GM19025 (cell line): ENCODE results near the gene TIMM44.
"Not testable (repeated sequence)": the region's sequence is repeated elsewhere in the genome, so short reads cannot be mapped to it uniquely, and the experiment has no call there.

ENCODE experiments used
- ATAC-seq: cut with Tn5 transposase; IDR thresholded peaks from one replicate; pipeline ENCODE4 v1.9.1; 2021; ENCODE audit warnings: mild to moderate bottlenecking, low read depth, moderate library complexity; ENCODE audit not compliant: unreplicated experiment

TIMM44 gene

GRCh38 chr19:7977021-7977722 is 33.7 kb upstream of the TIMM44 start:
- no peak for ATAC-seq

GRCh38 chr19:7976461-7976860 is 33.0 kb upstream of the TIMM44 start:
- ATAC-seq: no peak

GRCh38 chr19:7975037-7975436 is 31.6 kb upstream of the TIMM44 start:
- no peak for ATAC-seq

GRCh38 chr19:7973883-7974282 is 30.4 kb upstream of the TIMM44 start:
- ATAC-seq: no peak

GRCh38 chr19:7971553-7972520 is 28.4 kb upstream of the TIMM44 start:
- ATAC-seq: no peak

- ATAC-seq: no peak
Measured at GRCh38 chr19:7970716-7971448, 27.4 kb upstream of the TIMM44 start.

GRCh38 chr19:7969555-7969939 is 26.1 kb upstream of the TIMM44 start:
- ATAC-seq: no peak

GRCh38 chr19:7968796-7969554 is 25.5 kb upstream of the TIMM44 start:
- no peak for ATAC-seq

- ATAC-seq: no peak
Measured at GRCh38 chr19:7968008-7968795, 24.7 kb upstream of the TIMM44 start.

- ATAC-seq: no peak
Measured at GRCh38 chr19:7965921-7966665, 22.6 kb upstream of the TIMM44 start.

- ATAC-seq: no peak
Measured at GRCh38 chr19:7965259-7965841, 21.9 kb upstream of the TIMM44 start.

- no peak for ATAC-seq
Measured at GRCh38 chr19:7963566-7963965, 20.1 kb upstream of the TIMM44 start.

- no peak for ATAC-seq
Measured at GRCh38 chr19:7962644-7963268, 19.3 kb upstream of the TIMM44 start.

- no peak for ATAC-seq
Measured at GRCh38 chr19:7961920-7962626, 18.6 kb upstream of the TIMM44 start.

GRCh38 chr19:7961082-7961481 is 17.6 kb upstream of the TIMM44 start:
- ATAC-seq: not testable (repeated sequence)

GRCh38 chr19:7959211-7959610 is 15.7 kb upstream of the TIMM44 start:
- no peak for ATAC-seq

- no peak for ATAC-seq
Measured at GRCh38 chr19:7955696-7956095, 12.2 kb upstream of the TIMM44 start.
